Fibroblast of pulmonary artery (primary cell): ENCODE measurements around the gene LIMS1.
"Not testable (repeated sequence)": the region's sequence is repeated elsewhere in the genome, so short reads cannot be mapped to it uniquely, and the experiment has no call there.

Source experiments
- DNase-seq: peaks from one replicate; pipeline ENCODE4 v3.0.0-alpha.2; 2010; ENCODE audit warnings: low read depth
- H3K4me3 ChIP-seq: replicated peaks from 2 replicates; pipeline ENCODE4 v1.5.1; 2011; ENCODE audit warnings: low read depth, mild to moderate bottlenecking, control low read depth, low read length, moderate library complexity

The LIMS1 gene

GRCh38 chr2:108652187-108652931 is 118.1 kb downstream of the LIMS1 start:
- H3K4me3 ChIP-seq, result not testable (repeated sequence)
- DNase-seq, result peak; percentile 97

- DNase-seq, result peak; percentile 79
- H3K4me3 ChIP-seq, result not testable (repeated sequence)
These were observed 119.2 kb downstream of the LIMS1 start for GRCh38 chr2:108653425-108653824.

- peak; percentile 75 for DNase-seq
- H3K4me3 ChIP-seq, result not testable (repeated sequence)
These were observed 119.6 kb downstream of the LIMS1 start for GRCh38 chr2:108653849-108654248.

GRCh38 chr2:108654521-108655125 is 120.4 kb downstream of the LIMS1 start:
- H3K4me3 ChIP-seq, result peak overlapping the region; percentile 42
- peak; percentile 90 for DNase-seq

- H3K4me3 ChIP-seq, DNase-seq: not testable (repeated sequence)
These were observed 121.0 kb downstream of the LIMS1 start for GRCh38 chr2:108655270-108655669.

GRCh38 chr2:108656282-108656681 is 122.0 kb downstream of the LIMS1 start:
- H3K4me3 ChIP-seq, result peak overlapping the region; percentile 55
- not testable (repeated sequence) for DNase-seq

GRCh38 chr2:108657517-108657916 is 123.2 kb downstream of the LIMS1 start:
- H3K4me3 ChIP-seq, result peak overlapping the region; percentile 31
- DNase-seq, result not testable (repeated sequence)

GRCh38 chr2:108658553-108658952 is 124.3 kb downstream of the LIMS1 start:
- not testable (repeated sequence) for H3K4me3 ChIP-seq, DNase-seq

- DNase-seq, result peak; percentile 4
- not testable (repeated sequence) for H3K4me3 ChIP-seq
These were observed 127.2 kb downstream of the LIMS1 start for GRCh38 chr2:108661493-108661892.

- not testable (repeated sequence) for H3K4me3 ChIP-seq
- DNase-seq, result peak; percentile 80
These were observed 127.9 kb downstream of the LIMS1 start for GRCh38 chr2:108662207-108662612.

GRCh38 chr2:108663346-108663745 is 129.1 kb downstream of the LIMS1 start:
- peak; percentile 31 for DNase-seq
- H3K4me3 ChIP-seq, result not testable (repeated sequence)

- DNase-seq, H3K4me3 ChIP-seq: not testable (repeated sequence)
These were observed 129.8 kb downstream of the LIMS1 start for GRCh38 chr2:108664089-108664488.

- DNase-seq, H3K4me3 ChIP-seq: not testable (repeated sequence)
These were observed 130.7 kb downstream of the LIMS1 start for GRCh38 chr2:108664979-108665378.

- not testable (repeated sequence) for H3K4me3 ChIP-seq, DNase-seq
These were observed 131.7 kb downstream of the LIMS1 start for GRCh38 chr2:108665975-108666374.

GRCh38 chr2:108667140-108667539 is 132.9 kb downstream of the LIMS1 start:
- DNase-seq, result peak; percentile 70
- H3K4me3 ChIP-seq, result not testable (repeated sequence)

- not testable (repeated sequence) for H3K4me3 ChIP-seq, DNase-seq
These were observed 136.0 kb downstream of the LIMS1 start for GRCh38 chr2:108670282-108670681.

GRCh38 chr2:108672200-108672805 is 138.0 kb downstream of the LIMS1 start:
- DNase-seq, H3K4me3 ChIP-seq: not testable (repeated sequence)

GRCh38 chr2:108676522-108676921 is 142.3 kb downstream of the LIMS1 start:
- H3K4me3 ChIP-seq, DNase-seq: not testable (repeated sequence)

- not testable (repeated sequence) for H3K4me3 ChIP-seq, DNase-seq
These were observed 143.0 kb downstream of the LIMS1 start for GRCh38 chr2:108677239-108677744.
